HepG2 (cell line): Measurements from ENCODE around the gene MRS2. TPM values are rescaled to one million over a fixed set of nuclear protein-coding genes. Genes with fewer than 3 reads are reported as not detected.

Source experiments
- ATAC-seq: fragments of 200-7000 bp; cut with Tn5 transposase; 3 replicates; pipeline ENCODE4 v1.9.1; 2020; ENCODE audit warnings: mild to moderate bottlenecking, moderate library complexity
- BruUV-seq: library from RNA; stranded (reverse); fragments of 400-500 nt; replicated peaks from 2 replicates; lab custom pipeline; 2021; lab: Mats Ljungman, UMichigan
- CTCF ChIA-PET: fragments of 300-600 bp; formaldehyde crosslinking; extraction: SDS; loops from one replicate; lab custom pipeline; 2021; ENCODE audit warnings: low total read pairs, inconsistent platforms, low intra/inter-chr PET ratio; lab: Yijun Ruan, JAX
- POLR2A ChIA-PET: fragments of 350-600 bp; sonication (Branson Sonifier 250); formaldehyde crosslinking; loops from one replicate; lab custom pipeline; 2020; ENCODE audit warnings: antibody characterized with exemption, inconsistent platforms; lab: Yijun Ruan, JAX
- DNase-seq: peaks from one replicate; pipeline ENCODE4 v3.0.0-alpha.2; 2015; ENCODE audit warnings: low spot score
- FAIRE-seq: peaks from 3 replicates; lab custom pipeline; 2011; peaks lifted over from hg19 to GRCh38; lab: Jason Lieb, UNC
- H2AFZ ChIP-seq: one replicate; pipeline ENCODE4 v1.6.1; 2011; ENCODE audit warnings: low read length, inconsistent platforms
- H3K27ac ChIP-seq: fragments of 300-600 bp; 3 replicates; pipeline ENCODE4 v1.8.0; 2011; ENCODE audit warnings: mixed run types, mild to moderate bottlenecking, mixed read lengths, low read length, inconsistent platforms; ENCODE audit not compliant: insufficient read depth; ENCODE audit errors: extremely low read length
- H3K27me3 ChIP-seq, 2 experiments: fragments of 200-600 bp in 1 of 2; 2 replicates in 1 of 2; 3 replicates in 1 of 2; pipeline versions ENCODE4 v1.6.0 to v1.8.0; 2011; ENCODE audit warnings: low read length in 2 of 2, mild to moderate bottlenecking in 2 of 2, moderate library complexity in 2 of 2, inconsistent platforms in 1 of 2; ENCODE audit not compliant: insufficient read depth in 2 of 2, control insufficient read depth in 1 of 2
- H3K36me3 ChIP-seq, 2 experiments: fragments of 200-600 bp in 1 of 2; replicated peaks in 1 of 2; 2 replicates in 1 of 2; 3 replicates in 1 of 2; pipeline versions ENCODE4 v1.5.1 to v1.8.0; 2011; ENCODE audit warnings: low read length in 2 of 2, inconsistent platforms in 1 of 2; ENCODE audit not compliant: insufficient read depth in 2 of 2, control insufficient read depth in 1 of 2
- H3K4me1 ChIP-seq: 2 replicates; pipeline ENCODE4 v1.5.1; 2012; ENCODE audit warnings: low read length, inconsistent platforms; ENCODE audit not compliant: insufficient read depth
- H3K4me2 ChIP-seq: 2 replicates; pipeline ENCODE4 v1.6.0; 2011; ENCODE audit warnings: low read depth, low read length, inconsistent platforms
- H3K4me3 ChIP-seq, 3 experiments: fragments of 200-600 bp in 1 of 3; sonication (generic), shearing (Covaris generic) in 1 of 3; replicated peaks in 1 of 3; 2 replicates each; pipeline ENCODE4 v1.5.1; 2011 to 2016; ENCODE audit warnings: low read length in 3 of 3, inconsistent platforms in 2 of 3, low read depth in 2 of 3, mild to moderate bottlenecking in 2 of 3, control low read depth in 1 of 3, mixed read lengths in 1 of 3; ENCODE audit not compliant: insufficient read depth in 1 of 3
- H3K79me2 ChIP-seq: one replicate; pipeline ENCODE4 v1.6.1; 2011; ENCODE audit warnings: low read length, inconsistent platforms; ENCODE audit not compliant: insufficient read depth
- H3K9ac ChIP-seq: 2 replicates; pipeline ENCODE4 v1.6.0; 2011; ENCODE audit warnings: mild to moderate bottlenecking, low read depth, low read length, inconsistent platforms; ENCODE audit not compliant: insufficient read depth
- H3K9me3 ChIP-seq: 2 replicates; pipeline ENCODE4 v1.5.1; 2012; ENCODE audit warnings: mild to moderate bottlenecking, low read length
- H4K20me1 ChIP-seq: 2 replicates; pipeline ENCODE4 v1.6.0; 2011; ENCODE audit warnings: inconsistent platforms, mild to moderate bottlenecking, low read length, moderate library complexity; ENCODE audit not compliant: insufficient read depth
- AGO1 ChIP-seq: fragments of 200-400 bp; formaldehyde crosslinking; IDR thresholded peaks from 2 replicates; pipeline ENCODE4 v1.6.1; 2017; ENCODE audit warnings: mild to moderate bottlenecking, low read depth, low read length, moderate library complexity; ENCODE audit not compliant: poor library complexity, severe bottlenecking
- ATF1 ChIP-seq: IDR thresholded peaks from 2 replicates; pipeline ENCODE4 v1.6.1; 2016; ENCODE audit warnings: mild to moderate bottlenecking, control low read depth
- NR2F6 ChIP-seq, 2 experiments: IDR thresholded peaks; 2 replicates each; pipeline ENCODE4 v1.6.1; 2016; ENCODE audit warnings: antibody characterized with exemption in 1 of 2, mild to moderate bottlenecking in 1 of 2
- SALL1 ChIP-seq: sonication (generic); formaldehyde crosslinking; IDR thresholded peaks from 2 replicates; pipeline ENCODE4 v1.8.0; 2022; ENCODE audit warnings: mild to moderate bottlenecking, missing genetic modification reagents
- XBP1 ChIP-seq: sonication (generic); formaldehyde crosslinking; IDR thresholded peaks from 2 replicates; pipeline ENCODE4 v1.5.0; 2020; ENCODE audit warnings: missing genetic modification reagents
- ZBTB20 ChIP-seq: sonication (generic); formaldehyde crosslinking; IDR thresholded peaks from 2 replicates; pipeline ENCODE4 v1.8.1; 2023; ENCODE audit warnings: missing genetic modification reagents, low read depth, mild to moderate bottlenecking, borderline replicate concordance
- ZBTB25 ChIP-seq: IDR thresholded peaks from 2 replicates; pipeline ENCODE4 v1.6.1; 2018; ENCODE audit warnings: missing genetic modification reagents
- ZBTB33 ChIP-seq: sonication (generic); formaldehyde crosslinking; IDR thresholded peaks from 2 replicates; pipeline ENCODE4 v1.4.0; 2020; ENCODE audit warnings: missing genetic modification reagents
- ZBTB39 ChIP-seq: sonication (generic); formaldehyde crosslinking; IDR thresholded peaks from 2 replicates; pipeline ENCODE4 v1.5.0; 2020; ENCODE audit warnings: missing genetic modification reagents
- ZNF362 ChIP-seq: sonication (generic); formaldehyde crosslinking; IDR thresholded peaks from 2 replicates; pipeline ENCODE4 v1.4.0; 2020; ENCODE audit warnings: missing genetic modification reagents, mild to moderate bottlenecking, borderline replicate concordance
- ZNF547 ChIP-seq: sonication (generic); formaldehyde crosslinking; IDR thresholded peaks from 2 replicates; pipeline ENCODE4 v1.5.1; 2020; ENCODE audit warnings: mild to moderate bottlenecking, missing genetic modification reagents
- ZSCAN31 ChIP-seq: sonication (generic); formaldehyde crosslinking; IDR thresholded peaks from 2 replicates; pipeline ENCODE4 v1.5.0; 2020; ENCODE audit warnings: low read depth, mild to moderate bottlenecking, missing genetic modification reagents
- WGBS: methylation state at CpG from one replicate; pipeline ENCODE4 v1.1.6; 2017; ENCODE audit warnings: low lambda C conversion rate; 5-methylcytosine and 5-hydroxymethylcytosine counted together
- in situ Hi-C: cut with HindIII; loops from 2 replicates; pipeline ENCODE4 v1.10.0; 2017; ENCODE audit warnings: low pct_unique_long_range_greater_than_20kb; ENCODE audit not compliant: extremely low pct_ligation_motif_present
- intact Hi-C: fragments of 100-400 bp; cut with micrococcal nuclease; formaldehyde crosslinking; loops from one replicate; pipeline ENCODE4 v1.10.0; 2022; ENCODE audit not compliant: unreplicated experiment
- polyA plus RNA-seq, 8 experiments: library from polyadenylated mRNA; depleted of rRNA in 3 of 8; stranded (reverse) in 7 of 8; unstranded in 1 of 8; fragments of >200 nt; fragmentation: Illumina TruSeq in 4 of 8; extraction: Trizol in 4 of 8; gene quantifications; 2 replicates each; pipeline versions ENCODE4 v1.2.1 to v1.2.3, GENCODE V29; 2011 to 2016; ENCODE audit warnings: low read depth in 4 of 8, missing spikeins in 1 of 8, mixed read lengths in 1 of 8; ENCODE audit not compliant: insufficient read depth in 1 of 8
- total RNA-seq, 5 experiments: library from RNA; depleted of rRNA; stranded (reverse); fragments of >200 nt; fragmentation: Illumina TruSeq; extraction: Trizol; gene quantifications; 2 replicates each; pipeline ENCODE4 v1.2.3, GENCODE V29; 2016; ENCODE audit warnings: low read depth in 1 of 5

MRS2 gene
- total and polyA plus RNA-seq, 2 of the 13 experiments (the other 11 are each of a cell fraction or from before 2014, with no cell fraction given), result 31.1 to 83.8 TPM

- peak; percentile 70 for TF ChIP-seq ZBTB33 (CRISPR knock-in tag)
- TF ChIP-seq NR2F6 (IDR thresholded peaks at IDR 0.05), result 0 out of 2 replicates have a peak, but pooled peaks have one; percentile 25
- peak; percentile 53 for TF ChIP-seq NR2F6 (CRISPR knock-in tag; IDR thresholded peaks at IDR 0.05)
- no peak for TF ChIP-seq ZNF362 (CRISPR knock-in tag)
- TF ChIP-seq SALL1 (CRISPR knock-in tag), result peak; percentile 44
Observed at GRCh38 chr6:24444588-24444987, 41.9 kb downstream of the MRS2 start (continued).

- ChIA-PET CTCF (no interaction called here), POLR2A (no interaction called here)
- Histone ChIP-seq H3K4me2 (no peak overlapping the region), H3K9ac (no peak overlapping the region), H3K36me3 (no peaks in the 10 kb centered on the region), H3K27ac (no peak overlapping the region), H3K79me2 (no peaks in the 10 kb centered on the region), H3K4me3 (no peak overlapping the region), H3K9me3 (no peaks in the 10 kb centered on the region), H4K20me1 (no peaks in the 10 kb centered on the region), H2AFZ (no peak overlapping the region), H3K27me3 (no peaks in the 10 kb centered on the region), H3K4me1 (peaks cover 5% of the 10 kb centered on the region; the same call in 1 of the 2 replicates)
- FAIRE-seq (no peak), ATAC-seq (no peak), DNase-seq (no peak)
- in situ Hi-C loops (no loop called here), intact Hi-C loops (no loop called here)
- TF ChIP-seq ATF1 (no peak), XBP1 (CRISPR knock-in tag) (no peak), ZSCAN31 (CRISPR knock-in tag) (no peak), AGO1 (no peak), ZBTB25 (no peak), ZBTB20 (CRISPR knock-in tag) (no peak), ZBTB39 (CRISPR knock-in tag) (no peak), ZNF547 (CRISPR knock-in tag) (no peak)
- no TSS peak for BruUV-seq
- 73% methylated on average over 4 of the region's 4 CpGs for WGBS
Observed at GRCh38 chr6:24445704-24446103, 43.0 kb downstream of the MRS2 start.
